CD4-positive, alpha-beta T cell (primary cell): Measurements from ENCODE around the gene OR2V1. TPM values are rescaled to one million over a fixed set of nuclear protein-coding genes. Genes with fewer than 3 reads are reported as not detected.

Experiments
- ATAC-seq: fragments of 200-7000 bp; cut with Tn5 transposase; one replicate; pipeline ENCODE4 v1.10.0; 2022; ENCODE audit warnings: mild to moderate bottlenecking; ENCODE audit not compliant: poor library complexity
- CTCF ChIA-PET: fragments of 350-600 bp; sonication (Branson Sonifier 250); formaldehyde crosslinking; loops from one replicate; lab custom pipeline; 2021; ENCODE audit warnings: antibody characterized with exemption, inconsistent platforms; lab: Charles Lee
- POLR2A ChIA-PET: fragments of 350-600 bp; sonication (Branson Sonifier 250); formaldehyde crosslinking; loops from one replicate; lab custom pipeline; 2021; ENCODE audit warnings: antibody characterized with exemption, inconsistent platforms; lab: Charles Lee
- DNase-seq, 14 experiments: peaks; one replicate each; pipeline ENCODE4 v3.0.0-alpha.2; 2013 to 2020; ENCODE audit warnings: mixed read lengths in 2 of 14
- H3K27ac ChIP-seq, 2 donors: one replicate each; pipeline versions ENCODE4 v1.5.1 to v1.7.0; 2013; ENCODE audit warnings: low read length in 2 of 2, low read depth in 1 of 2, mild to moderate bottlenecking in 1 of 2
- H3K27me3 ChIP-seq, 2 experiments: 1 replicate in 1 of 2; 2 replicates in 1 of 2; pipeline versions ENCODE4 v1.6.1 to v1.7.0; 2013; ENCODE audit warnings: low read length in 2 of 2, control low read depth in 1 of 2, mild to moderate bottlenecking in 1 of 2, moderate library complexity in 1 of 2; ENCODE audit not compliant: insufficient read depth in 2 of 2, control insufficient read depth in 1 of 2
- H3K36me3 ChIP-seq: one replicate; pipeline ENCODE4 v1.6.1; 2013; ENCODE audit warnings: low read length, control low read depth; ENCODE audit not compliant: insufficient read depth
- H3K4me1 ChIP-seq: one replicate; pipeline ENCODE4 v1.6.1; 2013; ENCODE audit warnings: low read length, control low read depth; ENCODE audit not compliant: insufficient read depth
- H3K4me3 ChIP-seq: one replicate; pipeline ENCODE4 v1.5.1; 2013; ENCODE audit warnings: mild to moderate bottlenecking, low read length, moderate library complexity
- H3K9me3 ChIP-seq, 2 experiments: 1 replicate in 1 of 2; 2 replicates in 1 of 2; pipeline versions ENCODE4 v1.6.1 to v1.7.0; 2013; ENCODE audit warnings: low read length in 2 of 2, mild to moderate bottlenecking in 2 of 2, control low read depth in 1 of 2, moderate library complexity in 1 of 2; ENCODE audit not compliant: control insufficient read depth in 1 of 2, insufficient read depth in 1 of 2
- H3K27ac Mint-ChIP-seq: one replicate; pipeline ENCODE4 v1.8.0; 2020; ENCODE audit warnings: mixed read lengths
- H3K27me3 Mint-ChIP-seq: one replicate; pipeline ENCODE4 v1.8.0; 2021; ENCODE audit warnings: mixed read lengths
- H3K36me3 Mint-ChIP-seq: one replicate; pipeline ENCODE4 v1.8.0; 2021; ENCODE audit warnings: low read depth, mixed read lengths
- H3K4me1 Mint-ChIP-seq: one replicate; pipeline ENCODE4 v1.8.0; 2021; ENCODE audit warnings: low read depth, mixed read lengths
- H3K4me3 Mint-ChIP-seq: one replicate; pipeline ENCODE4 v1.8.0; 2020; ENCODE audit warnings: mild to moderate bottlenecking, mixed read lengths
- H3K9me3 Mint-ChIP-seq: one replicate; pipeline ENCODE4 v1.8.0; 2020; ENCODE audit warnings: mixed read lengths
- intact Hi-C, 2 experiments: fragments of 100-400 bp; cut with DNase I in 1 of 2; cut with micrococcal nuclease in 1 of 2; formaldehyde crosslinking; loops; one replicate each; pipeline versions ENCODE4 v1.15.1 to v1.9.0; 2023 to 2025; cut with DNase I, micrococcal nuclease
- total RNA-seq, 174 experiments: library from RNA in 2 of 174; stranded (reverse) in 2 of 174; gene quantifications; one replicate each; pipeline ENCODE4 v1.2.3 and lab custom pipeline; 2021 to 2026
- TF ChIP-seq, protein P1 (sequence below): fragments of 200-600 bp; IDR thresholded peaks from one replicate; pipeline ENCODE4 v1.8.0; 2022; ENCODE audit warnings: antibody characterized with exemption, mild to moderate bottlenecking

The OR2V1 gene
- total RNA-seq, 2 experiments from 2014 or later, result not detected

DNA sequence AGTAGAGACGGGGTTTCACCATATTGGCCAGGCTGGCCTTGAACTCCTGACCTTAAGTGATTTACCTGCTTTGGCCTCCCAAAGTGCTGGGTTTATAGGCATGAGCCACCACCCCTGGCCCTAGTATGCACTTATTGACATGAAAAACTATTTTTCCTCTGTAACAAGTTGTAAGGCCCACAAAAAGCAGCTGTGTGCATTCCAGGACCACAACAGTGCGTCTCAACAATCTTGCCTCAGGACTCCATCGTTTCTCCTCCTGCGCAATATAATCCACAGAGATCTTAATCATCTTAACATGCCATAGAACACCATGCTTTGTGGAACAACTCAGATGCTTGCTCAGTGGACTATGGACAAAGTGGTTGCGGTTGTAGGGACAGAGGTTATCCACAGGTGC lies 10.2 kb downstream of the OR2V1 start:
- Mint-ChIP-seq H3K27me3 (peaks cover 96% of the 10 kb centered on the region), H3K4me1 (no peaks in the 10 kb centered on the region), H3K9me3 (no peaks in the 10 kb centered on the region), H3K4me3 (no peak overlapping the region), H3K27ac (no peak overlapping the region), H3K36me3 (no peaks in the 10 kb centered on the region)
- DNase-seq, result no peak
- Histone ChIP-seq H3K9me3 (peaks cover 0 to 12% of the 10 kb centered on the region in 2 experiments), H3K4me3 (no peak overlapping the region), H3K4me1 (no peaks in the 10 kb centered on the region), H3K36me3 (no peaks in the 10 kb centered on the region), H3K27me3 (peaks cover 32 to 70% of the 10 kb centered on the region in 2 experiments), H3K27ac (no peak overlapping the region)
- TF ChIP-seq, protein P1, sequence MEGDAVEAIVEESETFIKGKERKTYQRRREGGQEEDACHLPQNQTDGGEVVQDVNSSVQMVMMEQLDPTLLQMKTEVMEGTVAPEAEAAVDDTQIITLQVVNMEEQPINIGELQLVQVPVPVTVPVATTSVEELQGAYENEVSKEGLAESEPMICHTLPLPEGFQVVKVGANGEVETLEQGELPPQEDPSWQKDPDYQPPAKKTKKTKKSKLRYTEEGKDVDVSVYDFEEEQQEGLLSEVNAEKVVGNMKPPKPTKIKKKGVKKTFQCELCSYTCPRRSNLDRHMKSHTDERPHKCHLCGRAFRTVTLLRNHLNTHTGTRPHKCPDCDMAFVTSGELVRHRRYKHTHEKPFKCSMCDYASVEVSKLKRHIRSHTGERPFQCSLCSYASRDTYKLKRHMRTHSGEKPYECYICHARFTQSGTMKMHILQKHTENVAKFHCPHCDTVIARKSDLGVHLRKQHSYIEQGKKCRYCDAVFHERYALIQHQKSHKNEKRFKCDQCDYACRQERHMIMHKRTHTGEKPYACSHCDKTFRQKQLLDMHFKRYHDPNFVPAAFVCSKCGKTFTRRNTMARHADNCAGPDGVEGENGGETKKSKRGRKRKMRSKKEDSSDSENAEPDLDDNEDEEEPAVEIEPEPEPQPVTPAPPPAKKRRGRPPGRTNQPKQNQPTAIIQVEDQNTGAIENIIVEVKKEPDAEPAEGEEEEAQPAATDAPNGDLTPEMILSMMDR, result no peak
- ChIA-PET CTCF (no interaction called here), POLR2A (no interaction called here)
- no peak for ATAC-seq
- intact Hi-C loops, result no loop called here

DNA sequence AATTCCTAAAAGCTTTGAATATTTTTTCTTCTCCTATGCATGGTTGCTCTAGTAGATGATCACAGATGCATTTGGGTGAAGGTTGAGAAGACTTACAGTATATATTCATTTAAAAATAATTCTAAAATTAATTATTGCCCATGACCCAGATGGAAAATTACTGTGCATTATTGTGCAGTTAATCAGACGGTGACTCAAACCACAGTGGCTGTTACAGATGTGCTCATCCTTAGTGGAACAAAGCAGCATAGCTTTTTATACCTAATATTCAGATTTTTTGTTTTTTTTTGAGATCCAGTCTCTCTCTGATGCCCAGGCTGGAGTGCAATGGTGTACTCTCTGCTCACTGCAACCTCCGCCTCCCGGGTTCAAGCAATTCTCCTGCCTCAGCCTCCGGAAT lies 10.7 kb downstream of the OR2V1 start:
- intact Hi-C loops, result no loop called here
- DNase-seq, result no peak
- peaks cover 0 to 12% of the 10 kb centered on the region in 2 experiments for H3K9me3 ChIP-seq
- ATAC-seq, result no peak
- H3K9me3 Mint-ChIP-seq, result no peaks in the 10 kb centered on the region
- H3K36me3 ChIP-seq, result no peaks in the 10 kb centered on the region
- TF ChIP-seq, protein P1, result no peak
- POLR2A ChIA-PET, result no interaction called here
- H3K36me3 Mint-ChIP-seq, result no peaks in the 10 kb centered on the region
- H3K4me3 Mint-ChIP-seq, result no peak overlapping the region
- peaks cover 98% of the 10 kb centered on the region for H3K27me3 Mint-ChIP-seq
- peaks cover 1% of the 10 kb centered on the region for H3K4me1 ChIP-seq
- CTCF ChIA-PET, result no interaction called here
- no peak overlapping the region for H3K27ac ChIP-seq
- no peak overlapping the region for H3K27ac Mint-ChIP-seq
- no peak overlapping the region for H3K4me3 ChIP-seq
- peaks cover 36 to 75% of the 10 kb centered on the region in 2 experiments for H3K27me3 ChIP-seq
- H3K4me1 Mint-ChIP-seq, result no peaks in the 10 kb centered on the region

DNA sequence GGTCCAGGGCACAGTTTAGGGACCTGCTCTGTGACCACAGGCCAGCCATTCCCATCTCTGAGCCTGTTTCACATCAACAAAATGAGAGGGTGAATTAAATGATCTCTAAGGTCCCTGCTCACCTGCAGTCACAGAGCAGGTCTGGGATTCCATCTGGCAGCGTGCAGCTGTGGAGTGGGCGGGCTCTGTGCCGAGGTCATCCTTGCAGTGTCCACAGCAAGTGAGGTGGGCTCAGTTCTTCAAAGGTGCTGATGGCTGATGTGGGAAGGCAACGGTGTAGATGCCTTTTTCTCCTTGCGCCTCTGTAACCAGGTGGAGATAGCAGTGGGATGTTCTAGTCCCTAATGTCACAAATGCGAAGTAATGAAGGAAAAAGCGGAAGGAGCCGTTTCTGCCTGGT lies 11.9 kb downstream of the OR2V1 start:
- Mint-ChIP-seq H3K4me1 (no peaks in the 10 kb centered on the region), H3K4me3 (no peak overlapping the region), H3K36me3 (no peaks in the 10 kb centered on the region), H3K9me3 (no peaks in the 10 kb centered on the region), H3K27me3 (peaks cover 98% of the 10 kb centered on the region), H3K27ac (no peak overlapping the region)
- H3K27me3 ChIP-seq, result peaks cover 44 to 78% of the 10 kb centered on the region in 2 experiments
- H3K27ac ChIP-seq, result no peak overlapping the region
- ChIA-PET POLR2A (no interaction called here), CTCF (no interaction called here)
- H3K4me3 ChIP-seq, result no peak overlapping the region
- H3K4me1 ChIP-seq, result peaks cover 7% of the 10 kb centered on the region
- DNase-seq (no peak), ATAC-seq (no peak)
- peaks cover 0 to 21% of the 10 kb centered on the region in 2 experiments for H3K9me3 ChIP-seq
- H3K36me3 ChIP-seq, result no peaks in the 10 kb centered on the region
- TF ChIP-seq, protein P1, result no peak
- intact Hi-C loops, result no loop called here
